ENCODE data around the gene CEBPZOS.

DNA sequence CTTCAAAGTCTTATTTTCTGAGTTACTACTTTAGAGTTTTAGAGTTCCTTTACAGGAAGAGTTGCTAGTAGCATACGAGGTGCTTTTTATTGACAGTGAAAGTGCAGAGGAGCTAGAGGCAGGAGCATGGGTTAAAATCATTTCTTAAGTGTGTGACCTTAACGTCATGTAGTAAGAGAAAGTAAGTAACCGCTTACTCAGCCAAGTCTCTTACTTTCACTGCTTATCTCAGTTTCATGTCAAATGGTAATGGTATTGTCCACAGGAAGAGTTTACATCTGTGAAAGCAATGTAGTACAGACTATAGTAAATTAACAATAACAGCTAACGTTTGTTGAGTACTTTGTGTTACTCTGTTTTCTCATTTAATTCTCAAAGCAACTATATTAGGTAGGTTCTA is 47.7 kb downstream of the CEBPZOS start:
- TF ChIP-seq POLR2A (IDR thresholded peaks at IDR 0.05) = no peak
- TF ChIP-seq, protein P1, sequence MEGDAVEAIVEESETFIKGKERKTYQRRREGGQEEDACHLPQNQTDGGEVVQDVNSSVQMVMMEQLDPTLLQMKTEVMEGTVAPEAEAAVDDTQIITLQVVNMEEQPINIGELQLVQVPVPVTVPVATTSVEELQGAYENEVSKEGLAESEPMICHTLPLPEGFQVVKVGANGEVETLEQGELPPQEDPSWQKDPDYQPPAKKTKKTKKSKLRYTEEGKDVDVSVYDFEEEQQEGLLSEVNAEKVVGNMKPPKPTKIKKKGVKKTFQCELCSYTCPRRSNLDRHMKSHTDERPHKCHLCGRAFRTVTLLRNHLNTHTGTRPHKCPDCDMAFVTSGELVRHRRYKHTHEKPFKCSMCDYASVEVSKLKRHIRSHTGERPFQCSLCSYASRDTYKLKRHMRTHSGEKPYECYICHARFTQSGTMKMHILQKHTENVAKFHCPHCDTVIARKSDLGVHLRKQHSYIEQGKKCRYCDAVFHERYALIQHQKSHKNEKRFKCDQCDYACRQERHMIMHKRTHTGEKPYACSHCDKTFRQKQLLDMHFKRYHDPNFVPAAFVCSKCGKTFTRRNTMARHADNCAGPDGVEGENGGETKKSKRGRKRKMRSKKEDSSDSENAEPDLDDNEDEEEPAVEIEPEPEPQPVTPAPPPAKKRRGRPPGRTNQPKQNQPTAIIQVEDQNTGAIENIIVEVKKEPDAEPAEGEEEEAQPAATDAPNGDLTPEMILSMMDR (IDR thresholded peaks at IDR 0.05) = no peak

Data from sigmoid colon (tissue), 3 donors.